Activated T-cell treated with anti-CD3 and anti-CD28 coated beads, Interleukin-2, amount 50 U/mL, for 72 hours (primary cell): Measurements from ENCODE around the gene ALX1. TPM values are rescaled to one million over a fixed set of nuclear protein-coding genes. Genes with fewer than 3 reads are reported as not detected.
"Not testable (repeated sequence)": the region's sequence is repeated elsewhere in the genome, so short reads cannot be mapped to it uniquely, and the experiment has no call there.

Experiments
- ATAC-seq, 2 donors: fragments of 150-1000 bp; cut with Tn5 transposase; replicated peaks in 1 of 2; 2 replicates each; pipeline ENCODE4 v1.10.0; 2021; ENCODE audit warnings: moderate library complexity in 2 of 2, mild to moderate bottlenecking in 1 of 2
- DNase-seq, 2 donors: peaks; one replicate each; pipeline ENCODE4 v3.0.0; 2021 to 2022; ENCODE audit warnings: mixed read lengths in 1 of 2
- H3K27ac Mint-ChIP-seq: one replicate; pipeline ENCODE4 v1.8.0; 2022; ENCODE audit warnings: mild to moderate bottlenecking, moderate library complexity, mixed read lengths
- H3K27me3 Mint-ChIP-seq: one replicate; pipeline ENCODE4 v1.8.0; 2022; ENCODE audit warnings: low read depth, mixed read lengths
- H3K36me3 Mint-ChIP-seq, 2 donors: one replicate each; pipeline ENCODE4 v1.8.0; 2022; ENCODE audit warnings: mixed read lengths in 2 of 2, mild to moderate bottlenecking in 1 of 2; ENCODE audit not compliant: insufficient read depth in 2 of 2
- H3K4me1 Mint-ChIP-seq: one replicate; pipeline ENCODE4 v1.8.0; 2022; ENCODE audit warnings: low read depth, mixed read lengths
- H3K4me3 Mint-ChIP-seq, 2 donors: one replicate each; pipeline ENCODE4 v1.8.0; 2022; ENCODE audit warnings: mild to moderate bottlenecking in 2 of 2, mixed read lengths in 2 of 2, moderate library complexity in 2 of 2
- H3K9me3 Mint-ChIP-seq, 2 donors: one replicate each; pipeline ENCODE4 v1.8.0; 2022; ENCODE audit warnings: mixed read lengths in 2 of 2
- total RNA-seq, 2 donors: library from RNA; stranded (reverse); gene quantifications; one replicate each; pipeline ENCODE4 v1.2.3, GENCODE V29; 2022

ALX1 gene
- total RNA-seq, 2 donors from 2014 or later: not detected

DNA sequence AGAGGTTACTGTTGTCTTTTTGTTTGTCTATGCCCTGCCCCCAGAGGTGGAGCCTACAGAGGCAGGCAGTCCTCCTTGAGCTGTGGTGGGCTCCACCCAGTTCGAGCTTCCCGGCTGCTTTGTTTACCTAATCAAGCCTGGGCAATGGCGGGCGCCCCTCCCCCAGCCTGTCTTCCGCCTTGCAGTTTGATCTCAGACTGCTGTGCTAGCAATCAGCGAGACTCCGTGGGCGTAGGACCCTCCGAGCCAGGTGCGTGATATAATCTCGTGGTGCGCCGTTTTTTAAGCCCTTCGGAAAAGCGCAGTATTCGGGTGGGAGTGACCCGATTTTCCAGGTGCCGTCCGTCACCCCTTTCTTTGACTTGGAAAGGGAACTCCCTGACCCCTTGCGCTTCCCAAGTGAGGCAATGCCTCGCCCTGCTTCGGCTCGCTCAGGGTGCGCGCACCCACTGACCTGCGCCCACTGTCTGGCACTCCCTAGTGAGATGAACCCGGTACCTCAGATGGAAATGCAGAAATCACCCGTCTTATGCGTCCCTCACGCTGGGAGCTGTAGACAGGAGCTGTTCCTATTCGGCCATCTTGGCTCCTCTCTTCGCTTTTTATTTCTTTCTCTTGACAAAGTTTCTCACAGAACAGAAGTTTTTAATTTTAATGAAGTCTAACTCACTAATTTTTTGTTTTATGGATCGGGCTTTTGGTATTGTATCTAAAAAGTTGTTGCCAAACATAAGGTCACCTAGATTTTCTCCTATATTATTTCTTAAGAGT is 38.0 kb downstream of the ALX1 start:
- not testable (repeated sequence) for DNase-seq, H3K36me3 Mint-ChIP-seq, H3K4me1 Mint-ChIP-seq, H3K27ac Mint-ChIP-seq, ATAC-seq, H3K9me3 Mint-ChIP-seq, H3K27me3 Mint-ChIP-seq, H3K4me3 Mint-ChIP-seq

DNA sequence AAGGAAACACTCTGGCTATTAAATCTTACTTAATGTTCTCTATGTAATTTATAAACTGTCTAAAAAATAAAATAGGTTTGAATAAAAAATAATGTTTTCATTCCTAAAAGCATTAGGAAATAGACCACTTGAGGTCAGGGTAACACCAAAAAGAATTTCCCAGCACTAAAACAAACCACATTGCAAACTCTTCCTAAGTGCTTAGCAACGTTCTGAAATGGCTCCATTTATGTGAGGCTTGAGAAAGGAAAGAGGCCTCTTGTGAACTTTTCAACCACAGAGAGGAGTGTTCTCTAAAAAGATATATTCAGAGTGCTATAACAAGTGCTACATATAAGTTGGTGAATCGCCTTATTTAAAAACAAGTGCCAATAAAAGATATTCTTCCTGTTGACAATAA is 42.7 kb downstream of the ALX1 start:
- ATAC-seq: no peak
- H3K27me3 Mint-ChIP-seq: no peaks in the 10 kb centered on the region
- no peak for DNase-seq
- no peaks in the 10 kb centered on the region for H3K36me3 Mint-ChIP-seq
- H3K4me1 Mint-ChIP-seq: no peaks in the 10 kb centered on the region
- H3K4me3 Mint-ChIP-seq: no peak overlapping the region
- no peak overlapping the region for H3K27ac Mint-ChIP-seq
- peaks cover 2 to 4% of the 10 kb centered on the region in 2 donors for H3K9me3 Mint-ChIP-seq

DNA sequence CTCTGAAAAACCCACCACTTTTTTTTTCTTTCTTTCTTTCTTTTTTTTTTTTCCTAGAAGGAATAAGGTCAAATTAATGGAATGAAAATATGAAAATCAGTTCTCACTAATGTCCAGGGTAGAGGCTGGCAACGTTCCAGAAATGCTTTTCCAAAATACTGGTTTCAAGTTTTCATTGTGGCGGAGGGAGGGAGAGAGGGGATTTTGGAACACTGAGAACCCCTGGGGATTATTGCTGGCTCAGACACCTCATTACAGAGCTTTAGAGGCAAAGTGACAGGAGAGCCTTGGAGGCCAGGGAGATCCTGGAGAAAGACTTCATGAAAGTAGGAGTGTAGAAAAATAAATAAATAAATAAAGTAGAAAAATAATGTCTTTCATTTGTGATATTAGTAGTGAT is 45.4 kb downstream of the ALX1 start:
- Mint-ChIP-seq H3K4me3 (no peak overlapping the region), H3K27ac (no peak overlapping the region), H3K27me3 (no peaks in the 10 kb centered on the region), H3K4me1 (no peaks in the 10 kb centered on the region), H3K9me3 (peaks cover 1 to 2% of the 10 kb centered on the region in 2 donors), H3K36me3 (no peaks in the 10 kb centered on the region)
- ATAC-seq (no peak), DNase-seq (no peak)

DNA sequence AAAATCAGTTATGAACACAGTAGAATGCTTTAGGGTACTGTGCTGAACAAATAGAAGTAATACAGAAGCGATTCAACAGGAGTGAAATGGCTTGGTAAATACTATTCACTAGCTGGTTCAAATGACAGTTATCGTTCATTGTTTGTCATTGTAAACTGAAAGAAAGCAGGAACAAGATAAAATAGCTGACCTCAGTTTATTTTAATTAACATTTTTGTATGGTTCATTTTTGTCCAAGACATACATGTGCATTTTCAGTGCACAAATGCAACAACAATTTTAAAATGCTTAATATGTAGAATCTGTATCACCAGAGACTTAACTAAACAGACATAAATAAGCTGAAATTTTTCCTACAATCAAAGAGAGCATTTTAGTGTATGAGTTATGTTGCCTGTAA is 49.9 kb downstream of the ALX1 start:
- no peaks in the 10 kb centered on the region for H3K27me3 Mint-ChIP-seq
- H3K9me3 Mint-ChIP-seq: peaks cover 1 to 2% of the 10 kb centered on the region in 2 donors
- H3K27ac Mint-ChIP-seq: no peak overlapping the region
- ATAC-seq (no peak), DNase-seq (no peak)
- H3K4me3 Mint-ChIP-seq: no peak overlapping the region
- no peaks in the 10 kb centered on the region for H3K4me1 Mint-ChIP-seq
- H3K36me3 Mint-ChIP-seq: no peaks in the 10 kb centered on the region

DNA sequence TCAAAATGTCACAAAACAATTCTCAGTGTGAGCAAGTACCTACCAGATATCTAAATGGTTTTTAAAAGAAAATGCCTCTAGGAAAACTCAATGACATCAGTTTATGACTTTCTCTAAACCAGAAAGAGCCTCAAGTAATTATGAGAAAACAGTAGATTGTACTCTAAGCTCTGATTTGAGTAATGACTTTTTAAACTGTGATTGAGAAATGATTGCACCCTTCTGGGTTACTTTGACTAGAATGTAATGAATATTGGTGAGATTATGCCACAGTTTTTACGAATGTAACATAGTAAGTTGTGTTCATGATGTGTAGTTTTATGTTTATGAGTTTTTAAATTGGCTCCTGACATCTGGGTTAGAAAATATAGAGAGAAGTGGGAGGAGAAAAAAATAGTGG is 68.8 kb downstream of the ALX1 start:
- Mint-ChIP-seq H3K27me3 (no peaks in the 10 kb centered on the region), H3K9me3 (peaks cover 0 to 2% of the 10 kb centered on the region in 2 donors), H3K36me3 (no peaks in the 10 kb centered on the region), H3K4me3 (no peak overlapping the region), H3K4me1 (no peaks in the 10 kb centered on the region), H3K27ac (no peak overlapping the region)
- DNase-seq: no peak
- no peak for ATAC-seq

DNA sequence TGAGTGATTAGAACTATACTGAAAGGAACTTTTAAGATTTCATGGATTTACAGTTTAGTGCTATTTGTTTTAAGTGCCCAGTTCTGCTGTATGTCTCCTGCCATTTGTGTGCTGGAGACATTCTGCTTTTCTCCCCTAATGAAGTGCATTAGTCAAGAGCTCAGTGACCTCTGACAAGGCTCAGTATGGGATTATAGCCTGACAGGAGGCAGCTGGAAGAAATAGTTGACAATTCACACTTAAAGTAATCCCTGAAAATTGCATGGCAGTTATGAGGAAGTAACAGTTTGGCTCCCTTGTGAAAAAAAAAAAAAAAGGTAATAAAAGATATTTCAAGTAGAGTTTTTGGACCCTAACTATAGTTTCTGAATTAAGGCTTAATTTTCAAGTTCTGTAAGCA is 70.3 kb downstream of the ALX1 start:
- Mint-ChIP-seq H3K27me3 (no peaks in the 10 kb centered on the region), H3K36me3 (no peaks in the 10 kb centered on the region), H3K9me3 (peaks cover 0 to 1% of the 10 kb centered on the region in 2 donors), H3K27ac (no peak overlapping the region), H3K4me3 (no peak overlapping the region), H3K4me1 (no peaks in the 10 kb centered on the region)
- ATAC-seq: no peak
- DNase-seq: no peak

Other genes with a start within 250 kb of the ALX1 start
- gene TSPAN19, start 243.9 kb upstream of the ALX1 start, total RNA-seq: not detected
- not detected for gene LRRIQ1, start 243.9 kb upstream of the ALX1 start, total RNA-seq